HepG2 (cell line): Measurements from ENCODE around the gene TTLL11. TPM values are rescaled to one million over a fixed set of nuclear protein-coding genes. Genes with fewer than 3 reads are reported as not detected.

ENCODE experiments used
- ATAC-seq: fragments of 200-7000 bp; cut with Tn5 transposase; 3 replicates; pipeline ENCODE4 v1.9.1; 2020; ENCODE audit warnings: mild to moderate bottlenecking, moderate library complexity
- BruUV-seq: library from RNA; stranded (reverse); fragments of 400-500 nt; replicated peaks from 2 replicates; lab custom pipeline; 2021; lab: Mats Ljungman, UMichigan
- CTCF ChIA-PET: fragments of 300-600 bp; formaldehyde crosslinking; extraction: SDS; loops from one replicate; lab custom pipeline; 2021; ENCODE audit warnings: low total read pairs, inconsistent platforms, low intra/inter-chr PET ratio; lab: Yijun Ruan, JAX
- POLR2A ChIA-PET: fragments of 350-600 bp; sonication (Branson Sonifier 250); formaldehyde crosslinking; loops from one replicate; lab custom pipeline; 2020; ENCODE audit warnings: antibody characterized with exemption, inconsistent platforms; lab: Yijun Ruan, JAX
- DNase-seq: peaks from one replicate; pipeline ENCODE4 v3.0.0-alpha.2; 2015; ENCODE audit warnings: low spot score
- FAIRE-seq: peaks from 3 replicates; lab custom pipeline; 2011; peaks lifted over from hg19 to GRCh38; lab: Jason Lieb, UNC
- H2AFZ ChIP-seq: one replicate; pipeline ENCODE4 v1.6.1; 2011; ENCODE audit warnings: low read length, inconsistent platforms
- H3K27ac ChIP-seq: fragments of 300-600 bp; 3 replicates; pipeline ENCODE4 v1.8.0; 2011; ENCODE audit warnings: mixed run types, mild to moderate bottlenecking, mixed read lengths, low read length, inconsistent platforms; ENCODE audit not compliant: insufficient read depth; ENCODE audit errors: extremely low read length
- H3K27me3 ChIP-seq, 2 experiments: fragments of 200-600 bp in 1 of 2; 2 replicates in 1 of 2; 3 replicates in 1 of 2; pipeline versions ENCODE4 v1.6.0 to v1.8.0; 2011; ENCODE audit warnings: low read length in 2 of 2, mild to moderate bottlenecking in 2 of 2, moderate library complexity in 2 of 2, inconsistent platforms in 1 of 2; ENCODE audit not compliant: insufficient read depth in 2 of 2, control insufficient read depth in 1 of 2
- H3K36me3 ChIP-seq, 2 experiments: fragments of 200-600 bp in 1 of 2; replicated peaks in 1 of 2; 2 replicates in 1 of 2; 3 replicates in 1 of 2; pipeline versions ENCODE4 v1.5.1 to v1.8.0; 2011; ENCODE audit warnings: low read length in 2 of 2, inconsistent platforms in 1 of 2; ENCODE audit not compliant: insufficient read depth in 2 of 2, control insufficient read depth in 1 of 2
- H3K4me1 ChIP-seq: 2 replicates; pipeline ENCODE4 v1.5.1; 2012; ENCODE audit warnings: low read length, inconsistent platforms; ENCODE audit not compliant: insufficient read depth
- H3K4me2 ChIP-seq: 2 replicates; pipeline ENCODE4 v1.6.0; 2011; ENCODE audit warnings: low read depth, low read length, inconsistent platforms
- H3K4me3 ChIP-seq, 3 experiments: fragments of 200-600 bp in 1 of 3; sonication (generic), shearing (Covaris generic) in 1 of 3; replicated peaks in 1 of 3; 2 replicates each; pipeline ENCODE4 v1.5.1; 2011 to 2016; ENCODE audit warnings: low read length in 3 of 3, inconsistent platforms in 2 of 3, low read depth in 2 of 3, mild to moderate bottlenecking in 2 of 3, control low read depth in 1 of 3, mixed read lengths in 1 of 3; ENCODE audit not compliant: insufficient read depth in 1 of 3
- H3K79me2 ChIP-seq: one replicate; pipeline ENCODE4 v1.6.1; 2011; ENCODE audit warnings: low read length, inconsistent platforms; ENCODE audit not compliant: insufficient read depth
- H3K9ac ChIP-seq: 2 replicates; pipeline ENCODE4 v1.6.0; 2011; ENCODE audit warnings: mild to moderate bottlenecking, low read depth, low read length, inconsistent platforms; ENCODE audit not compliant: insufficient read depth
- H3K9me3 ChIP-seq: 2 replicates; pipeline ENCODE4 v1.5.1; 2012; ENCODE audit warnings: mild to moderate bottlenecking, low read length
- H4K20me1 ChIP-seq: 2 replicates; pipeline ENCODE4 v1.6.0; 2011; ENCODE audit warnings: inconsistent platforms, mild to moderate bottlenecking, low read length, moderate library complexity; ENCODE audit not compliant: insufficient read depth
- ASH2L ChIP-seq: fragments of 300-600, 200-600 bp; sonication (generic); IDR thresholded peaks from 2 replicates; pipeline ENCODE4 v1.7.0; 2017; ENCODE audit warnings: low read depth, mild to moderate bottlenecking, moderate library complexity, mixed read lengths, low read length; ENCODE audit not compliant: insufficient read length
- BHLHE40 ChIP-seq: IDR thresholded peaks from 2 replicates; pipeline ENCODE4 v1.6.1; 2011; ENCODE audit warnings: low read length, improper control_type of control experiment
- CC2D1A ChIP-seq: sonication (generic); formaldehyde crosslinking; IDR thresholded peaks from 2 replicates; pipeline ENCODE4 v1.8.1; 2023; ENCODE audit warnings: mild to moderate bottlenecking, missing genetic modification reagents
- CREB1 ChIP-seq, 2 experiments: fragments of 450-650 bp in 1 of 2; IDR thresholded peaks; 2 replicates each; pipeline ENCODE4 v1.6.1; 2016 to 2017; ENCODE audit warnings: control low read depth in 1 of 2, mild to moderate bottlenecking in 1 of 2, missing compliant biosample characterization in 1 of 2, missing genetic modification characterization in 1 of 2
- FOSL1 ChIP-seq: sonication (generic); formaldehyde crosslinking; IDR thresholded peaks from 2 replicates; pipeline ENCODE4 v1.9.0; 2021; ENCODE audit warnings: missing genetic modification reagents, borderline replicate concordance
- HDAC1 ChIP-seq: sonication (generic); formaldehyde crosslinking; IDR thresholded peaks from 2 replicates; pipeline ENCODE4 v1.5.1; 2020; ENCODE audit warnings: mild to moderate bottlenecking, missing genetic modification reagents
- MZF1 ChIP-seq: sonication (generic); formaldehyde crosslinking; IDR thresholded peaks from 2 replicates; pipeline ENCODE4 v1.8.1; 2023; ENCODE audit warnings: mild to moderate bottlenecking, missing genetic modification reagents, borderline replicate concordance
- NCOA2 ChIP-seq: sonication (generic); formaldehyde crosslinking; IDR thresholded peaks from 2 replicates; pipeline ENCODE4 v1.8.0; 2022; ENCODE audit warnings: inconsistent platforms
- POLR2AphosphoS5 ChIP-seq: IDR thresholded peaks from 2 replicates; pipeline ENCODE4 v1.6.1; 2012; ENCODE audit warnings: low read depth, low read length
- SNRNP70 ChIP-seq: fragments of 200-400 bp; formaldehyde crosslinking; IDR thresholded peaks from 2 replicates; pipeline ENCODE4 v1.6.1; 2017; ENCODE audit warnings: mild to moderate bottlenecking, low read depth, low read length, moderate library complexity
- ZBTB21 ChIP-seq: sonication (generic); formaldehyde crosslinking; IDR thresholded peaks from 2 replicates; pipeline ENCODE4 v1.4.0; 2020; ENCODE audit warnings: missing genetic modification reagents
- ZFP36 ChIP-seq: fragments of 150-350 bp; IDR thresholded peaks from 2 replicates; pipeline ENCODE4 v1.6.1; 2018; ENCODE audit warnings: borderline replicate concordance, low read length, low read depth; ENCODE audit not compliant: partially characterized antibody
- ZFP41 ChIP-seq: sonication (generic); formaldehyde crosslinking; IDR thresholded peaks from 2 replicates; pipeline ENCODE4 v1.4.0; 2020; ENCODE audit warnings: mild to moderate bottlenecking, missing genetic modification reagents, borderline replicate concordance
- ZNF124 ChIP-seq: sonication (generic); formaldehyde crosslinking; IDR thresholded peaks from 2 replicates; pipeline ENCODE4 v1.4.0; 2020; ENCODE audit warnings: missing genetic modification reagents
- ZNF484 ChIP-seq: sonication (generic); formaldehyde crosslinking; IDR thresholded peaks from 2 replicates; pipeline ENCODE4 v1.5.1; 2020; ENCODE audit warnings: mild to moderate bottlenecking, low read depth, missing genetic modification reagents, borderline replicate concordance
- ZNF629 ChIP-seq: sonication (generic); formaldehyde crosslinking; conservative IDR thresholded peaks from 2 replicates; pipeline ENCODE4 v1.5.0; 2020; ENCODE audit warnings: missing genetic modification reagents
- ZNF782 ChIP-seq: sonication (generic); formaldehyde crosslinking; IDR thresholded peaks from 2 replicates; pipeline ENCODE4 v1.4.0; 2020; ENCODE audit warnings: missing genetic modification reagents, mild to moderate bottlenecking, borderline replicate concordance
- ZZZ3 ChIP-seq: sonication (generic); formaldehyde crosslinking; IDR thresholded peaks from 2 replicates; pipeline ENCODE4 v1.4.0; 2020; ENCODE audit warnings: missing genetic modification reagents, mild to moderate bottlenecking, borderline replicate concordance
- WGBS: methylation state at CpG from one replicate; pipeline ENCODE4 v1.1.6; 2017; ENCODE audit warnings: low lambda C conversion rate; 5-methylcytosine and 5-hydroxymethylcytosine counted together
- in situ Hi-C: cut with HindIII; loops from 2 replicates; pipeline ENCODE4 v1.10.0; 2017; ENCODE audit warnings: low pct_unique_long_range_greater_than_20kb; ENCODE audit not compliant: extremely low pct_ligation_motif_present
- intact Hi-C: fragments of 100-400 bp; cut with micrococcal nuclease; formaldehyde crosslinking; loops from one replicate; pipeline ENCODE4 v1.10.0; 2022; ENCODE audit not compliant: unreplicated experiment
- polyA plus RNA-seq, 8 experiments: library from polyadenylated mRNA; depleted of rRNA in 3 of 8; stranded (reverse) in 7 of 8; unstranded in 1 of 8; fragments of >200 nt; fragmentation: Illumina TruSeq in 4 of 8; extraction: Trizol in 4 of 8; gene quantifications; 2 replicates each; pipeline versions ENCODE4 v1.2.1 to v1.2.3, GENCODE V29; 2011 to 2016; ENCODE audit warnings: low read depth in 4 of 8, missing spikeins in 1 of 8, mixed read lengths in 1 of 8; ENCODE audit not compliant: insufficient read depth in 1 of 8
- total RNA-seq, 5 experiments: library from RNA; depleted of rRNA; stranded (reverse); fragments of >200 nt; fragmentation: Illumina TruSeq; extraction: Trizol; gene quantifications; 2 replicates each; pipeline ENCODE4 v1.2.3, GENCODE V29; 2016; ENCODE audit warnings: low read depth in 1 of 5
- TF ChIP-seq, protein P1 (sequence below): fragments of 450-650 bp; IDR thresholded peaks from 2 replicates; pipeline ENCODE4 v1.6.1; 2017

The TTLL11 gene
- total and polyA plus RNA-seq, 2 of the 13 experiments (the other 11 are each of a cell fraction or from before 2014, with no cell fraction given) = 4.5 to 5.2 TPM

DNA sequence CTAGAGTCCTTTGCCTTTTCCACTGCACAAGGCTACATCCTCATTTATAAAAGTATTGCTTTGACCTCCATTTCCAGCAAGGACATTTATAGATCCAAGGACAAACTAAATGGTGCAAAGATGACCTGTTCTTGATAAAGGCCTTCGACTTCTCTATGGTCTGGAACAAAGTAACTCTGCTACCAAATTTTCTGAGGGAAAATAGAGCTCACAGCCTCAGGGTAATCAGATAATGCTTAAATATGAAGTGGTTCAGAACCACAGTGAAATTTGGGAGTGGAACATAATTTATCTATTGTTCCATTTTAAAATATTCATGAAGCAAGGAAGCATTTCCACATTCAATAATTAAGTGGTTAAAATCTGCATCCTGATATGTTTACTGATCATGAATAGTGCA lies 137.5 kb downstream of the TTLL11 start:
- 21% methylated on average over 1 of the region's 1 CpG for WGBS
- intact Hi-C loops (no loop called here), in situ Hi-C loops (no loop called here)
- no peak for FAIRE-seq
- no peak for DNase-seq
- H3K27ac ChIP-seq = no peak overlapping the region
- H3K9ac ChIP-seq = no peak overlapping the region
- POLR2A ChIA-PET = no interaction called here
- TF ChIP-seq ZBTB21 (CRISPR knock-in tag) = no peak
- TF ChIP-seq, all 625 proteins: peak for 0
- H3K4me2 ChIP-seq = no peak overlapping the region
- H3K79me2 ChIP-seq = no peaks in the 10 kb centered on the region
- no peak overlapping the region for H2AFZ ChIP-seq
- H3K4me1 ChIP-seq = peaks cover 6% of the 10 kb centered on the region; the same call in 1 of the 2 replicates
- H3K36me3 ChIP-seq = no peaks in the 10 kb centered on the region
- CTCF ChIA-PET = no interaction called here
- no peaks in the 10 kb centered on the region for H3K9me3 ChIP-seq
- BruUV-seq = no TSS peak
- H3K4me3 ChIP-seq = no peak overlapping the region
- peaks cover 0 to 1% of the 10 kb centered on the region in 2 experiments; a peak in 1 of 5 replicates for H3K27me3 ChIP-seq
- ATAC-seq = no peak
- no peaks in the 10 kb centered on the region for H4K20me1 ChIP-seq

GRCh38 chr9:121954477-121955140 lies 138.5 kb downstream of the TTLL11 start:
- BruUV-seq = no TSS peak
- no peak for ATAC-seq
- ChIA-PET POLR2A (no interaction called here), CTCF (no interaction called here)
- H4K20me1 ChIP-seq = no peaks in the 10 kb centered on the region
- no peaks in the 10 kb centered on the region for H3K36me3 ChIP-seq
- no peak overlapping the region for H2AFZ ChIP-seq
- FAIRE-seq = no peak
- no peak overlapping the region for H3K4me2 ChIP-seq
- H3K79me2 ChIP-seq = no peaks in the 10 kb centered on the region
- no peaks in the 10 kb centered on the region for H3K9me3 ChIP-seq
- in situ Hi-C loops (no loop called here), intact Hi-C loops (no loop called here)
- no peak overlapping the region for H3K27ac ChIP-seq
- DNase-seq = no peak
- H3K9ac ChIP-seq = no peak overlapping the region
- WGBS = 28% methylated on average over 7 of the region's 7 CpGs
- H3K4me3 ChIP-seq = no peak overlapping the region
- H3K27me3 ChIP-seq = peaks cover 0 to 1% of the 10 kb centered on the region in 2 experiments; a peak in 1 of 5 replicates
- H3K4me1 ChIP-seq = peaks cover 6% of the 10 kb centered on the region; the same call in 1 of the 2 replicates
- TF ChIP-seq ZNF629 = no peak
- no peak for TF ChIP-seq ASH2L
- no peak for TF ChIP-seq BHLHE40
- TF ChIP-seq ZNF484 = no peak
- no peak for TF ChIP-seq MZF1
- no peak for TF ChIP-seq ZFP41 (CRISPR knock-in tag)
- TF ChIP-seq SNRNP70 = no peak
- TF ChIP-seq, protein P1, sequence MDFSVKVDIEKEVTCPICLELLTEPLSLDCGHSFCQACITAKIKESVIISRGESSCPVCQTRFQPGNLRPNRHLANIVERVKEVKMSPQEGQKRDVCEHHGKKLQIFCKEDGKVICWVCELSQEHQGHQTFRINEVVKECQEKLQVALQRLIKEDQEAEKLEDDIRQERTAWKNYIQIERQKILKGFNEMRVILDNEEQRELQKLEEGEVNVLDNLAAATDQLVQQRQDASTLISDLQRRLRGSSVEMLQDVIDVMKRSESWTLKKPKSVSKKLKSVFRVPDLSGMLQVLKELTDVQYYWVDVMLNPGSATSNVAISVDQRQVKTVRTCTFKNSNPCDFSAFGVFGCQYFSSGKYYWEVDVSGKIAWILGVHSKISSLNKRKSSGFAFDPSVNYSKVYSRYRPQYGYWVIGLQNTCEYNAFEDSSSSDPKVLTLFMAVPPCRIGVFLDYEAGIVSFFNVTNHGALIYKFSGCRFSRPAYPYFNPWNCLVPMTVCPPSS = no peak
- TF ChIP-seq HDAC1 (CRISPR knock-in tag) = no peak
- no peak for TF ChIP-seq ZNF782
- TF ChIP-seq ZFP36 = no peak
- TF ChIP-seq ZNF124 (CRISPR knock-in tag) = no peak
- TF ChIP-seq FOSL1 (CRISPR knock-in tag) = no peak
- TF ChIP-seq CC2D1A = no peak
- TF ChIP-seq NCOA2 (CRISPR knock-in tag) = no peak
- no peak for TF ChIP-seq CREB1 (IDR thresholded peaks at IDR 0.05)
- no peak for TF ChIP-seq CREB1 (CRISPR knock-in tag; IDR thresholded peaks at IDR 0.05)
- no peak for TF ChIP-seq ZZZ3 (CRISPR knock-in tag)
- no peak for TF ChIP-seq POLR2AphosphoS5
